Lower leg skin (tissue), 3 donors: ENCODE results near the gene TOR1AIP2.

ENCODE experiments used
- POLR2A ChIP-seq, 2 donors: fragments of 450-650 bp; IDR thresholded peaks; one replicate each; pipeline ENCODE4 v1.6.1; 2016 to 2017; ENCODE audit warnings: antibody characterized with exemption in 2 of 2, mild to moderate bottlenecking in 1 of 2, moderate library complexity in 1 of 2
- TF ChIP-seq, protein P1 (sequence below), 3 donors: fragments of 450-650 bp; IDR thresholded peaks; one replicate each; pipeline ENCODE4 v1.5.1; 2016; ENCODE audit warnings: antibody characterized with exemption in 3 of 3, mild to moderate bottlenecking in 3 of 3, moderate library complexity in 2 of 3

- TF ChIP-seq, protein P1, sequence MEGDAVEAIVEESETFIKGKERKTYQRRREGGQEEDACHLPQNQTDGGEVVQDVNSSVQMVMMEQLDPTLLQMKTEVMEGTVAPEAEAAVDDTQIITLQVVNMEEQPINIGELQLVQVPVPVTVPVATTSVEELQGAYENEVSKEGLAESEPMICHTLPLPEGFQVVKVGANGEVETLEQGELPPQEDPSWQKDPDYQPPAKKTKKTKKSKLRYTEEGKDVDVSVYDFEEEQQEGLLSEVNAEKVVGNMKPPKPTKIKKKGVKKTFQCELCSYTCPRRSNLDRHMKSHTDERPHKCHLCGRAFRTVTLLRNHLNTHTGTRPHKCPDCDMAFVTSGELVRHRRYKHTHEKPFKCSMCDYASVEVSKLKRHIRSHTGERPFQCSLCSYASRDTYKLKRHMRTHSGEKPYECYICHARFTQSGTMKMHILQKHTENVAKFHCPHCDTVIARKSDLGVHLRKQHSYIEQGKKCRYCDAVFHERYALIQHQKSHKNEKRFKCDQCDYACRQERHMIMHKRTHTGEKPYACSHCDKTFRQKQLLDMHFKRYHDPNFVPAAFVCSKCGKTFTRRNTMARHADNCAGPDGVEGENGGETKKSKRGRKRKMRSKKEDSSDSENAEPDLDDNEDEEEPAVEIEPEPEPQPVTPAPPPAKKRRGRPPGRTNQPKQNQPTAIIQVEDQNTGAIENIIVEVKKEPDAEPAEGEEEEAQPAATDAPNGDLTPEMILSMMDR (IDR thresholded peaks at IDR 0.05), result no peak
- TF ChIP-seq POLR2A (IDR thresholded peaks at IDR 0.05), result no peak
These were observed 33.3 kb upstream of the TOR1AIP2 start for GRCh38 chr1:179910934-179911333.
